Suprapubic skin (tissue), 4 donors: ENCODE measurements around the gene NMRAL1.

ENCODE experiments used
- POLR2A ChIP-seq, 2 donors: fragments of 450-650 bp; IDR thresholded peaks; one replicate each; pipeline ENCODE4 v1.6.1; 2017; ENCODE audit warnings: antibody characterized with exemption in 2 of 2, mild to moderate bottlenecking in 2 of 2, moderate library complexity in 2 of 2
- POLR2AphosphoS5 ChIP-seq, 3 donors: sonication (generic); formaldehyde crosslinking; IDR thresholded peaks; one replicate each; pipeline ENCODE4 v1.6.1; 2017; ENCODE audit warnings: antibody characterized with exemption in 3 of 3
- TF ChIP-seq, protein P1 (sequence below), 2 donors: fragments of 200-600 bp in 1 of 2; fragments of 450-650 bp in 1 of 2; sonication (generic) in 1 of 2; IDR thresholded peaks; one replicate each; pipeline ENCODE4 v1.5.1; 2016 to 2019; ENCODE audit warnings: antibody characterized with exemption in 2 of 2, mild to moderate bottlenecking in 1 of 2, moderate library complexity in 1 of 2

DNA sequence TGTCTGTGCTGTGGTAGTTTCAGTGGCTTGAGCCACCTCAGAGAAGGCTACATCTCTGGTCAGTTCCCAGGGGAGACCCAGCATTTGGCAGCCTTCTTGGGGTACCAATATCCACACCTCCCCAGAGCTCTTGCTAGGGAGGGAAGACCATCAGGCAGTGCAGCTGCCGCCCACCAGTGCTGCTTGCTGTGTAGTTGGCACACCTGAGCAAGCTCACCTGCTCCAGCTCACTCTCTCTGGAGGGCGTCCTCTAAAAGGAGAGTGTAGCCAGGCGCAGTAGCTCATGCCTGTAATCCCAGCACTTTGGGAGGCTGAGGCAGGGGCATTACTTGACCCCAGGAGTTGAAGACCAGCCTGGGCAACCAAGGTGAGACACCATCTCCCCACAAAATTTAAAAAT lies 34.4 kb upstream of the NMRAL1 start:
- TF ChIP-seq POLR2A (IDR thresholded peaks at IDR 0.05) (no peak), POLR2AphosphoS5 (IDR thresholded peaks at IDR 0.05) (no peak)
- TF ChIP-seq, protein P1, sequence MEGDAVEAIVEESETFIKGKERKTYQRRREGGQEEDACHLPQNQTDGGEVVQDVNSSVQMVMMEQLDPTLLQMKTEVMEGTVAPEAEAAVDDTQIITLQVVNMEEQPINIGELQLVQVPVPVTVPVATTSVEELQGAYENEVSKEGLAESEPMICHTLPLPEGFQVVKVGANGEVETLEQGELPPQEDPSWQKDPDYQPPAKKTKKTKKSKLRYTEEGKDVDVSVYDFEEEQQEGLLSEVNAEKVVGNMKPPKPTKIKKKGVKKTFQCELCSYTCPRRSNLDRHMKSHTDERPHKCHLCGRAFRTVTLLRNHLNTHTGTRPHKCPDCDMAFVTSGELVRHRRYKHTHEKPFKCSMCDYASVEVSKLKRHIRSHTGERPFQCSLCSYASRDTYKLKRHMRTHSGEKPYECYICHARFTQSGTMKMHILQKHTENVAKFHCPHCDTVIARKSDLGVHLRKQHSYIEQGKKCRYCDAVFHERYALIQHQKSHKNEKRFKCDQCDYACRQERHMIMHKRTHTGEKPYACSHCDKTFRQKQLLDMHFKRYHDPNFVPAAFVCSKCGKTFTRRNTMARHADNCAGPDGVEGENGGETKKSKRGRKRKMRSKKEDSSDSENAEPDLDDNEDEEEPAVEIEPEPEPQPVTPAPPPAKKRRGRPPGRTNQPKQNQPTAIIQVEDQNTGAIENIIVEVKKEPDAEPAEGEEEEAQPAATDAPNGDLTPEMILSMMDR (IDR thresholded peaks at IDR 0.05) = no peak
